Anterior cingulate cortex (tissue), 58 donors: ENCODE results near the gene ZNF714.
A peak's percentile ranks its signal among the peaks of the same experiment; 100 is the strongest.
"Not testable (repeated sequence)": the region's sequence is repeated elsewhere in the genome, so short reads cannot be mapped to it uniquely, and the experiment has no call there.

Experiments
- DNase-seq, 58 donors: peaks; one replicate each; lab custom pipeline; 2025; lab: John Stamatoyannopoulos, UW

Gene ZNF714

DNA sequence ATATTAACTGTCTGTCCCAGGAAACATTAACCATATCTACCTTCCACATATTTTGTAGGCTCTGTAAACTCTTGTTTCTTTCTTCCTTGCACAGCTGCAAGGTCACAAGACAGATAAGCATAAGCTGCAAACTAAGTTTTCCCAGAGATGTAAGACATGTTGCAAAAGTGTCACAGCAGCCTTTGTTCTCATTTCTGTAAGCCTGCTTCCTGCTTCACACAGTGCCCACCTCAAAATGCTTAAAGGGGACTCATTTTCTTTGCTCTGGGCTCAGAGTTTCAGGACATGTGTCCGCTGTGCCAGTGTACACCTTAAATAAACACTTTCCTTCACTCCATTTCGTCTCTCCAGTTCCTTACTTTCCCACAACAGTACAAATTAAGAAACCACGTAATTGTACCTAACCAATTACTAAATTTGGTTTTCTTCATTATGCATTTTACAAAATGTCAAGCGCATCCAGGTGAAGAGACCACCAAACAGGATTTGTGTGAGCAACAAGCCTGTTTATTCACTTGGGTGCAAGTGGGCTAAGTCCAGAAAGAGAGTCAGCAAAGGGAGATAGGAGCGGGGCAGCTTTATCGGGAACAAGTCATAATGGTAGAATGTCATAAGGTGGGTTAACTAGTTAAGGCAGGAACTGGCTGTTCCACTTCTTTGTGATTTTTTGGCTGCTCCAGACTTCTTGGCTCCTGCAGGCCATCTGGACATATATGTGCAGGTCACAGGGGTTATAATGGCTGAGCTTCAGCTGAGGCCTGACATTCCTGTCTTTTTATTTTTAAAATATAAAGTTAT is 47.1 kb downstream of the ZNF714 start:
- DNase-seq = no peak

DNA sequence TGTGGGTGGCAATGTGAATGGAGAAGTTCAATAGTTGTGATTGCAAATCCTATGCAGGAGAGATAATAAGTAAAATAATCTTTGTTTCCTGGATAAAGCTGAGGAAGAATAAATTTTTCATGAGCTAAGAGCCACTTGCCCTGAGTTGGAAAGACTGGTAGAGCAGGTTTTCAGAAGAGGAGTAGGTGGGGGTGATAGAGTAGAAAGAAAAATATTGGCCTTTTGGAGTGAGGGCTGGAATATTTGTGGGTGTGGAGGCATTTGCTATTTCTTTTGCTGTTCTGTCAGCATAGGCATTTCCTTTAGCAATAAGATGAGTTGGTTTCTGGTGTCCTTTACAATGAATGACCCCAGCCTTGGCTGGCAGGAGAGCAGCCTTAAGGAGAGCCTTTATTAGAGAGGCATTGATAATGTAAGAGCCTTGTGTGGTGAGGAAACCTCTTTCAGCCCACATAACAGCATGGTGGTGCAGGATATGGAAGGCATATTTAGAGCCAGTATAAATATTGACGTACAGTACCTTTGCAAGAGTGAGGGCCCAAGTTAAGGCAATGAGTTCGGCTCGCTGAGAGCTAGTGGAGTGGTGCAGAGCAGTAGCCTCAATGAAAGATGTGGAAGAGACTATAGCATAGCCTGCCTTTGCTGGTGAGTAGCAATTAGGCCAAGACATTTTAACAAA is 48.2 kb downstream of the ZNF714 start:
- DNase-seq = no peak

GRCh38 chr19:21133633-21134032 is 51.6 kb downstream of the ZNF714 start:
- no peak for DNase-seq

DNA sequence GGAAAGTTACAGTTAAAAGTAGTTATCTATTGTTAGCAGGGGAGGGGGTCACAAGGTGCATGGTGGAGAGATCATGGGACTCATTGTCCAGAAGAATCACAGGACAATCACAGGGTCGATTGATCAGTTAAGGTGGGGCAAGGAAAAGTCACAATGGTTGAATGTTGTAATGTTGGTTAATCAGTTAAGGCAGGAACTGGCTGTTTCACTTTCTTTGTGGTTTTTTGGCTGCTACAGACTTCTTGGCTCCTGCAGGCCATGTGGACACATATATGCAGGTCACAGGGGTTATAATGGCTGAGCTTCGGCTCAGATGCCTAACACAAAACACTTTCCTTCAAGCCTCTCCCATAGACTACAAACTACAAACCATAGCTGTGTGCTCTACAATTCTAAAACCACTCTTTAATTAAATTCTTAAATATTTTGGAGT is 52.9 kb downstream of the ZNF714 start:
- no peak for DNase-seq

DNA sequence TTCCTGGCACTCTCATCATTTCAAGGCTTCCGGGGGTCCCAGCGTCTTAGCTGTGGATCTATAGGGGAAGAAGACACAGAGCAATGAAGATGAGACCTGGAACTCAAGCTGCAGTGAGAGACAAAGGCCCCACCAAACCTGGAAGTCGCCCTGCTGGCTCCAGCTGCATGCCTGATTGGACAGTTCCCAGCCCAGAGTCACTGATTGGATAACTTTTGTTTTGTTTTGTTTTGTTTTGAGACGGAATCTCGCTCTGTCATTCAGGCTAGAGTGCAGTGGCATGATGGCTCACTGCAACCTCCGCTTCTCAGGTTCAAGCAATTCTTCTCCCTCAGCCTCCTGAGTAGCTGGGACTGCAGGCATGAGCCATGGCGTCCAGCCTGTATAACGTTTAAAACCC is 53.4 kb downstream of the ZNF714 start:
- DNase-seq = no peak

- DNase-seq = no peak
Measured at GRCh38 chr19:21138130-21138529, 56.1 kb downstream of the ZNF714 start.

- DNase-seq = not testable (repeated sequence)
Measured at GRCh38 chr19:21141006-21141405, 59.0 kb downstream of the ZNF714 start.

- peak; percentile 25 to 96 (median 88) for DNase-seq
Measured at GRCh38 chr19:21141787-21142464, 59.9 kb downstream of the ZNF714 start, which contains the start of gene ZNF431. Gene ZNF431 (plus strand): TSS chr19:21142040. CDS start chr19:21142184, 144 bp downstream.

DNA sequence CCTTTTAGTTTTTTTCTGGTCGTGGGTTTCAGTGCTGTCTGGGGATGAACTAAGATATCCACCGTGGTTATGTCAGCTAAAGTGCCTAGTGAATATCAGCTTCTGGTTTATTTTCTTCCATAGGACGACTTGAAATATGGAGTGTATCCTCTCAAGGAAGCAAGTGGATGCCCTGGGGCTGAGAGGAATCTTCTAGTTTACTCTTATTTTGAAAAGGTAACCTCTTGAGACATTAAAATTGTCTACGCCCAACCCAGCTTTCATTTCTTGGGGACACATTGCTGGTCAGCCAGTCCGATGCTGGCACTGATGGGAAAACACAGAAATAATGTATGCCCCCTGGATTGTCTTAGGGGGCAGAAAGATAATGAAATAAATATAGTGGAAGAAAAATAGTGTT is 61.4 kb downstream of the ZNF714 start:
- DNase-seq = no peak

DNA sequence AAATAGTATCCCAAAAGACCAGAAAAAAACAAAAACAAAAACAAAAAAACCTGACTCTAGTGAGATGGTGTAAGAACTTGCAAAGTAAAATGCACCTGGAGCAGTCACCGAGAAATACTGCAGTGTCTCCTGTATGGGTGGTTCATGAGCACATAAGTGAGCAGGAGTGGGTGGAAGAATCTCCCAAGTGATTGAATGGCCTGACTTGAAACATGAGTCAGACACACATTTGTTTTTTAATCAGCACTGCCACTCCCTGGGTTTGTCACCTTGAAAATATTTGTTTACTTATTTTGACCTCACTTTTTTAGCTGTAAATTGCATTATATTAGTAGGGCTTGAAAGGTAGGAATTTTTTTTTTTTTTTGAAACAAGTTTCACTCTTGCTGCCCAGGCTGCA is 61.9 kb downstream of the ZNF714 start:
- DNase-seq = no peak

GRCh38 chr19:21147540-21147939 is 65.5 kb downstream of the ZNF714 start:
- no peak for DNase-seq

GRCh38 chr19:21148681-21149080 is 66.7 kb downstream of the ZNF714 start:
- no peak for DNase-seq

GRCh38 chr19:21149877-21150276 is 67.9 kb downstream of the ZNF714 start:
- no peak for DNase-seq

DNA sequence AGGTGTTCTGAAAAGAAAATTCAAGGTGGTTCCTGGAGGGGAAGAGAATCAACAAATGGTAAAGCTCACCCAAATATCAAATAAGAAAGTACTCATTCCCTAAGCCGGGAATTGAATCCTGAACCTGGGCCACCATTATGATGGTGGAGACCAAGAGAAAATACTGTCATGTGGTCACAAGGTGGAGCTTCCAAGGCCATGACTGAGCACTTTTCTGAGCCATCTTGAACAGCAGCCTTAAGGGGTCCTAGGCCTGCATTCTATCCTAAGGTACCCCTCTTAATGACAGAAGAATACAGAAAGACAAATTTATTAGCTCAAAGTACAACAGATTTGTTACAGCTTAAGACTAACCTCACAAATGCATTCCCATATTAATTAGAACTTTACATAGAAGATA is 69.5 kb downstream of the ZNF714 start:
- no peak for DNase-seq

GRCh38 chr19:21158523-21159135 is 76.6 kb downstream of the ZNF714 start:
- DNase-seq = no peak

DNA sequence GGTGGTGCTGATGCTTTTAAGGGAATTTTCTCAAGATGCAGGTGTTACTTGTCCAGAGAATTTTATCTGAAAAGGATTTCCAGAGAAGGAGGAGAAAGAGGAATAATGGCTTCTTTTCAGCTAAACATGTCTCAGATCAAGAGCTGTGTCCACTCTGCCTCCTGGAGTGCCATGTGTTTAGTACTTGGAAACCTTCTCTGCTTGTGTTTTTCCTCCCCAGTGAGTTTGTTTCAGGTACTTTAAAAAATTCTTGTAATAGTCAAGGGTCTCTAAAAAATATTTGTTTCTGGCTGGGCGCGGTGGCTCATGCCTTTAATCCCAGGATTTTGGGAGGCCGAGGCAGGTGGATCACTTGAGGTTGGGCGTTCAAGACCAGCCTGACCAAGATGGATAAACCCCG is 82.5 kb downstream of the ZNF714 start:
- DNase-seq = no peak

- no peak for DNase-seq
Measured at GRCh38 chr19:21166436-21166835, 84.4 kb downstream of the ZNF714 start.
